HG02885 (cell line): ENCODE data around the gene ABCA5.

Experiments
- ATAC-seq: cut with Tn5 transposase; IDR thresholded peaks from one replicate; pipeline ENCODE4 v1.9.1; 2021; ENCODE audit warnings: mild to moderate bottlenecking; ENCODE audit not compliant: unreplicated experiment, poor library complexity

Gene ABCA5

GRCh38 chr17:69269131-69269998 is 57.6 kb downstream of the ABCA5 start:
- no peak for ATAC-seq

- ATAC-seq, result no peak
Observed at GRCh38 chr17:69268543-69269014, 58.4 kb downstream of the ABCA5 start.

- ATAC-seq, result no peak
Observed at GRCh38 chr17:69267219-69267618, 59.7 kb downstream of the ABCA5 start.

- no peak for ATAC-seq
Observed at GRCh38 chr17:69265873-69266272, 61.1 kb downstream of the ABCA5 start.

DNA sequence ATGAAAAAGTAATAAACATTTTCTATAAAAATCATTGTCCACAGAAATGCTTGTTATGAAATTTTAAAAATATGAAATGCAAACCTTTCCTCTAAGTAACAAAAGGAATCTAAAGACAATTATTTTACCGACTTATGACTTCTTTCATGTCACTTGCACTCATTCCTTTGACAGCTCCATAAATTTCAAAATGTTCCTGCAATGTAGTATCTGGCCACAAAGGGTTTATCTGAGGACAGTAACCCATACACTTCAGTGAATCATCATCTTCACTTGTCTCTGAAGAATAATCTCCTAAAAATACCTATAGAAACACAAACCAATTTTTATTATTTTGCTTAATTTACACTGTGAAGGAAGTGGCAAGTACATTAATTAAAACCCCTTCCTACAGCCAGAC is 72.7 kb downstream of the ABCA5 start:
- ATAC-seq, result no peak

- ATAC-seq, result no peak
Observed at GRCh38 chr17:69250641-69251040, 76.3 kb downstream of the ABCA5 start.

GRCh38 chr17:69246726-69247375 is 80.1 kb downstream of the ABCA5 start:
- ATAC-seq, result no peak

DNA sequence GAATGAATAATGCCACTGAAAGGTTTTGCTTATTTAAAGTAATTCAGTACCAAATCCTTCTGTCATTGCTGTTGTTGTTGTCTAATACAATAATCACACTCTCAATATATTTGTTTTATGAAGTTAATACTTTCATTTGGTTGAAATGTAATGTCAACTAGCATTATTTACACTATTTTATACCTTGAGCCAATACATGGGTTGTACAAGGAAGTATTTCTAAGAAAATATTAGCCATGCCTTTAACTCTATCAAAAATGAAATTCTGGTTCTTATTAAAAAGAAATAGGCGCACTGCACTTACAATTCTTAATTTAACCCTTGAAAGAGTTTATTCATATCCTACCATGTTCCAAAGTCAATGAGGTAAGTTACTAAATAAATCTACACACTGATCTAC is 80.7 kb downstream of the ABCA5 start:
- no peak for ATAC-seq

- no peak for ATAC-seq
Observed at GRCh38 chr17:69245617-69246016, 81.3 kb downstream of the ABCA5 start.

DNA sequence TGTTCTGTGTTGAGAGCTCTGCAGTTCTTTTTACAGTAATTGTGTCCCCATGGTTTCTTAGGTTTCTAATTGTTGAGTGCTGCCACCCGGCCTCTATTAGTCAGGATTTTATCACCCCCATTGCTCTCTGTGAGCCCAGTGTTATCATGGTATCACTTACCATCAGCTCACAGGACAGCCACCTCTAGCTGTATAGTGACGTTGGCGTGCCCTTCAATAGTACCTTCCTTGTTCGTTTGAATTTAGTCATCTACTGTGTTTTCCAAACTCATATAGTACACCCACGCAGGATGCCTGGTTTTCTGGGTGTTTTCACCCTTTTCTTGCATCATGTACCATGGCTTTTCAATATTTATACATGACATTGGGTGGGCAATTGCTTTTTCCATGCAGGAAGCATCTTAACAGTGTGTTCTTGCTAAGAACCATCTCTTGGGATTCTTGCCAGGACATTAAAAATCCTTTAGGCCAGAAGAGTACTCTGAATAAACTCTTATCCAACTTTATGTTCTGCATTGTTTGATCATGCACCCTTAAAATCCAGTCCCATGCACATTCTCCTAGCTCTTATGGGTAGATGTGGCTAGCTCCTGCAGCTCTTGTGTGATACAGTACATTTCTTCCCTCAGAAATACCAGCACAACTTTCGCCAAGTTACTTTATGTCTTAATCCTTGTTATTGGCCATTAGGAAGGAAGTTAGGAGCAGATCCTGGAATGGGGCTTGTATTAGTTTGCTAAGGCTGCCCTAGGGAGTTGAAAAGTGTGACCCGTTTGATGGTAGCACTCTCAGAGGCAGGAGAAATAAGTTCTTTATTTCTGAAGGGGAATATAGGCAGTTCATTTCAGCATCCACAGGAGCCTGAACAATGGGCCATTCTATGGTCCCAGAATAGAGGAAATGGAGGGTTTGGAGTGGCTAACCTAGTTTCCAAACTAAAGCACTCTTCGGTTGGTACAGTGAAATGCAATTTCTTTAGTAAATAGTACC is 87.0 kb downstream of the ABCA5 start:
- ATAC-seq, result no peak

- no peak for ATAC-seq
Observed at GRCh38 chr17:69236946-69237345, 90.0 kb downstream of the ABCA5 start.

GRCh38 chr17:69236464-69236863 is 90.5 kb downstream of the ABCA5 start:
- ATAC-seq, result no peak

DNA sequence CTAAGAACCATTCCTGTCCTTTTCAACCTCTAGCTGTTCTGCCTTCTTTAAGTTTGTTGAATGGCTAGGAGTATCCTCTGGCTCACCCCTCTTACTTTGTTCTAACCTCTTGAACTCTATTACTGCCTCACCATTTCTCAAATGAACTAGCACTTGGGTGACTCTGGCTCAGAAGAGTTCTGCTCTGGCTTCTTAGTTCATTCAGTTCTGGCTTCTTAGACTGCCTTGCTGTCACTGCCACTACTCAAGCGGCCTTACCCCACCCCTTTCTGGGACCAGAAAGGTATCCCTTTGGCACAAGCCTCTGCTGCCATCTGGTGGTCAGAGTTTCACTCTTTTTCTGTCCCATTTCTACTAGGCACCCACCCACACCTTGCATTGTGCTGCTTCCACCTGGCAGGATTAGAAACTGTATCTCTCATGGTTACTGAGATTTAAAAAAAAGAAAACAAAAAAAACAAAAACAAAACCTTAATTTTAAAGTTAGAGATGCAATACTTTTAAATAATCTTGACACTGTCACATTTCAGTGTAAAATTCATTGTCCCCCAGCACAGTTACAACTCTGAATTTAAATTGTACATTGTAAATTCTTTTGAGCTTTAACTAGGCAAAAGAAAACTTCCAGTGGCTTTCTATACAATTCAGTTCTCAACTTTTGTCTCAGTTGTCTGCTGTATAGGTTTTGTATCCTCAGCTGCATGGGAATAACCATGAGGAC is 91.4 kb downstream of the ABCA5 start:
- ATAC-seq, result peak; percentile 90

DNA sequence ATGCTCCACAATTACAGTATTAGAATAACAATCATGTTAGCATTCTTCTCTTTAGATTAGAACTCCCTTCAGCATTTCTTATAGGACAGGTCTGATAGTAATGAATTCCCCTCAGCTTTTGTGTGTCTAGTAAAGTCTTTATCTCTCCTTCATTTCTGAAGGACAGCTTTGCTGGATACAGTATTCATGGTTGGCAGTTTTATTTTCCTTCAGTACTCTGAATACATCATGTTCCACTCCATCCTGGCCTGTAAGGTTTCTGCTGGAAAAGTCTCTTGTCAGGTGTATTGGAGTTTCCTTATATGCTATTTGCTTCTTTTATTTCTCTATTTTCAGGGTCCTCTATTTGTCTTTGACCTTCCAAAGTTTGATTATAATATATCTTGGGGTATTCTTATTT is 94.3 kb downstream of the ABCA5 start:
- ATAC-seq, result no peak

- no peak for ATAC-seq
Observed at GRCh38 chr17:69231521-69231920, 95.4 kb downstream of the ABCA5 start.

DNA sequence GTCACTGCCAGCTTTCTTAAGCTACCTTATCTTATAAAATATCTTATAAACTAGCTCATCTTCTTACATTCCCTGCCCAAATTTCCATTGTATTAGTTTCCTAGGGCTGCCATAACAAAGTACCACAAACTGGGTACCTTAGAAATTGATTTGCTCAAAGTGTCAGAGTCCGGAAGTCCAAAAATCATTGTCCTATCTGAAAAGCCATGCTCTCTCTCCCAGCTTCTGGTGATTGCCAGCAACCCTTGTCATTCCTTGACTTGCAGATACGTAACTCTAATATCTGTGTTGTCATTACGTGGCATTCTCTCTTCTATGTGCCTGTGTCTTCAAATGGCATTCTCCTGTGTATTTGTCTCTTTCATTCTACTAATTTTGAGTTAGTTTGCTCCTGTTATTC is 96.0 kb downstream of the ABCA5 start:
- ATAC-seq, result no peak

- ATAC-seq, result no peak
Observed at GRCh38 chr17:69228576-69228975, 98.4 kb downstream of the ABCA5 start, which contains the start of gene ABCA10. Gene ABCA10 (minus strand): TSS chr17:69228824. CDS start chr17:69225358, 3,466 bp downstream.

GRCh38 chr17:69228018-69228417 is 98.9 kb downstream of the ABCA5 start:
- ATAC-seq, result no peak

- no peak for ATAC-seq
Observed at GRCh38 chr17:69227541-69227940, 99.4 kb downstream of the ABCA5 start.

- peak; percentile 98 for ATAC-seq
Observed at GRCh38 chr17:69223809-69224208, 103.1 kb downstream of the ABCA5 start.
